RKO (cell line): ENCODE measurements around the gene DHPS.
"Not testable (repeated sequence)": the region's sequence is repeated elsewhere in the genome, so short reads cannot be mapped to it uniquely, and the experiment has no call there.

Source experiments
- DNase-seq: peaks from one replicate; pipeline ENCODE4 v3.0.0-alpha.2; 2016; ENCODE audit warnings: low spot score

DHPS gene

GRCh38 chr19:12705654-12706331, 24.1 kb upstream of the DHPS start:
- DNase-seq: no peak

- no peak for DNase-seq
Measured at GRCh38 chr19:12705169-12705568, 23.5 kb upstream of the DHPS start.

GRCh38 chr19:12703046-12703445, 21.4 kb upstream of the DHPS start:
- DNase-seq: peak; percentile 66

- DNase-seq: no peak
Measured at GRCh38 chr19:12701596-12702282, 20.1 kb upstream of the DHPS start.

GRCh38 chr19:12698138-12698537, 16.5 kb upstream of the DHPS start:
- no peak for DNase-seq

GRCh38 chr19:12697425-12697824, 15.7 kb upstream of the DHPS start:
- not testable (repeated sequence) for DNase-seq

GRCh38 chr19:12696366-12697335, 15.0 kb upstream of the DHPS start, which contains the start of gene FBXW9:
FBXW9 (minus strand) TSS chr19:12696631; CDS start chr19:12696581, 50 bp downstream.
- DNase-seq: peak; percentile 92

- DNase-seq: no peak
Measured at GRCh38 chr19:12695997-12696365, 14.3 kb upstream of the DHPS start.

GRCh38 chr19:12695514-12695913, 13.8 kb upstream of the DHPS start:
- DNase-seq: no peak

- peak; percentile 49 for DNase-seq
Measured at GRCh38 chr19:12695096-12695495, 13.4 kb upstream of the DHPS start.

- no peak for DNase-seq
Measured at GRCh38 chr19:12694641-12695040, 13.0 kb upstream of the DHPS start.

GRCh38 chr19:12692960-12693359, 11.3 kb upstream of the DHPS start:
- DNase-seq: no peak

GRCh38 chr19:12689581-12690216, 8.0 kb upstream of the DHPS start:
- no peak for DNase-seq

GRCh38 chr19:12689012-12689411, 7.3 kb upstream of the DHPS start:
- DNase-seq: no peak

- no peak for DNase-seq
Measured at GRCh38 chr19:12687496-12688196, 6.0 kb upstream of the DHPS start, which contains the start of gene GNG14. GNG14 (plus strand) TSS chr19:12687998; CDS start chr19:12688049, 51 bp downstream.

- no peak for DNase-seq
Measured at GRCh38 chr19:12685831-12686230, 4.2 kb upstream of the DHPS start.

- no peak for DNase-seq
Measured at GRCh38 chr19:12680034-12680433, 1.6 kb downstream of the DHPS start.

GRCh38 chr19:12678039-12678438, 3.6 kb downstream of the DHPS start:
- not testable (repeated sequence) for DNase-seq

- no peak for DNase-seq
Measured at GRCh38 chr19:12676928-12677327, 4.8 kb downstream of the DHPS start.

GRCh38 chr19:12676384-12676792, 5.3 kb downstream of the DHPS start:
- DNase-seq: peak; percentile 75

GRCh38 chr19:12675940-12676339, 5.7 kb downstream of the DHPS start:
- DNase-seq: no peak
